HL-60/S4 treated with phorbol 12-myristate 13-acetate at 8.2 ng/mL for 4 days and 3 days (cell line): ENCODE measurements around the gene HIF3A.

ENCODE experiments used
- in situ Hi-C: fragments of 300-500 bp; cut with MboI; formaldehyde crosslinking; loops from 2 replicates; pipeline ENCODE4 v1.15.0; 2022; ENCODE audit warnings: low sequenced_read_pairs

The HIF3A gene

DNA sequence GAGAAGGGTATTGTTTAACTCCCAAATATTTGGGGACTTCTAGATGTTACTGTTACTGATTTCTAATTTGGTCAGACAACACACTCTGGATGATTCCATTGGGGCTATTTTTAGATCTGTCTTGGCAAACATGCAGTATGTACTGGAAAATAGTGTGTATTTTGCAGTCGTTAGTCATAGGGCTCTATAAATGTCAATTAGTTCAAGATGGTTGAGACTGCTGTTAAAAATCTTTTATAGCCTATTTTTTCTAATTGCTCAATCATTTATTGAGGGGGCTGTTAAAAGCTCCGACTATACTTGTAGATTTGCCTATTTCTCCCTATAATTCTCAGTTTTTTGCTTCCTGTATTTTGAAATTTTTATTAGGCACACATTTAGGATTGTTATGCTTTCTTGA, 81.4 kb downstream of the HIF3A start:
- in situ Hi-C loops = no loop called here

DNA sequence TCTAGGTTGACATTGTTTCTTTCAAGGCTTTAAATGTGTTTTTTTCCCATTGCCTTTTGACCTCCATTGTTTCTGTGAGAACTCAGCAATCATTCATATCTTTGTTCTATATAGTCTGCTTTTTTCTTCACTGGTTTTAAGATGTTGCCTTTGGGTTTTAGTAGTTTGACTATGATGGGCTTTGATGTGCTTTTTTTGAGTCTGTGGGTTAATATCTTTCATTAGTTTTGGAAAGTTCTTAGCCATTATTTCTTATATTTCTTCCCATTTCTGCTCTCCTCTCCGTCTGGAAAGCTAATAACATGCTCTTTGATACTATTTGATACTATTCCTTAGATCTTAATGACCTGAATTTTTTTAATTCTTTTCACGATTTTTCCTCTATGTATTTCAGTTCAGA, 83.8 kb downstream of the HIF3A start:
- in situ Hi-C loops = no loop called here

DNA sequence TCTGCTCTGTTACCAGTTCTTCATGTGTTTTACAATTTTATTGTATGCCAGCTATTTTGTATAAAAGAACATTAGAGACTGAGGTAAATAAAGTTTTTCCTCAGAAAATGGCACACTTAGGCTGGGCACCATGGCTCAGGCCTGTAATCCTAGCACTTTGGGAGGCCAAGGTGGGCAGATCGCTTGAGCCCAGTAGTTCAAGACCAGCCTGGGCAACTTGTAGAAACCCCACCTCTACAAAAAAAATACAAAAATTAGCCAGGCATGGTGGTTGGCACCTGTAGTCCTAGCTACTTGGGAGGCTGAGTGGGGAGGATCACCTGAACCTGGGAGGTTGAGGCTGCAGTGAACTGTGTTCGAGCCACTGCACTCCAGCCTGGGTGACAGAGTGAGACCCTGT, 84.5 kb downstream of the HIF3A start:
- in situ Hi-C loops = no loop called here

DNA sequence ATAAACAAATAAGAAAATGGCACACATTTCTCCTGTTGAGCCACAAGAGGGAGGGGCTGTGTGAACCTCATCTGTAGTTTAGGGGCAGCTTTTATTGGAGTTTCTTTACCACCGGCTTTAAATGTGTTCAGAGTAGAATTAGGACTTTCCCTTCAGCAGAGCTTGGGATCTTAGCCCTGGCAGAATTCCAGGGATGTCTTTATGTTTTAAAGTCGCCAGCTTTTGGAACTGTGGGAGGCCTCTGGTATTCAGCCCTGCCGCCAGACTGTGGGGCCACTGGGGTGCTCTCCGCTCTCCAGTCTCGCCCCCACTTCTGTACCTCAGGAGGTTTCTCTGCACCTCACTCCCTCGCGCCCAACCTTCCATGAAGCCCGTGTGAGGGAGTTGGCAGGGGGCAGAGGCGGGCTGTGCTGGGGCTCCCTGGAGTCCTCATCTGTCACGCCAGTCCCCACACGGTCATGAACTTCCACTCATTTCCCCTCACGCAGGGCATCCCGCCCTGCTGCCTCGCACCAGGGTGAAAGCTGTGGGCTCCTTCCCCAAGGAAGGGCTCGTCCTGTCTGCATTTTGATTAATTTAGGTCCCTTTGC, 85.0 kb downstream of the HIF3A start:
- in situ Hi-C loops = no loop called here

DNA sequence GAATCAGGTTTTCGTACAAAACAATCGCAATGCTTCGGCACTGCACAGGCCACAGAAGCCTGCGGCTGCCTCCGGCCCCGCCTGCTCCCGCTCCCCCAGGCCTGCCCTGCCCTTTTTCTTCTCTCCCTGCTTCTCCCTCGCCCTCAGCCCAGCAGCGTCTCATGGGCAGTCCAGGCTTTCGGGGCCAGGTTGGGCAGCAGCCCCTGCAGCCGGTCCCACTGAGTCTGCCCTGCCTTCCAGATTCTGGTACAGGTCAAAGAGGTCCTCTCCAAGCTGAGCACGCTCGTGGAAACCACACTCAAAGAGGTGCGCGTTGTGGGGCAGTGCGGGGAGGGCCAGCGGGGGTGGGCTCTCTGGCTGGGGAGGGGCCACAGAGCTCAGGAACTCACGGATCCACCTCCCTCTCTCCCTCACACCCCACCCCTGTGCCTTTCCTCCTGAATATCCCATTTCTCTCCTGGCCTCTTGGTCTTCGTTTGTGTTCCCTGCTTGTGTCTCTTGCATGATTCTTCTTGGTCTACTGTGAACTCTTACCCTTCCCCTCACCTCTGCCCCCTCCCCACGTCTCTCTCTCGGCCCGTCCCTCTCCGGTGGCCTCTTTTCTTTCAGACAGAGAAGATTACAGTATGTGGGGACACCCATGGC, 86.5 kb downstream of the HIF3A start:
- in situ Hi-C loops = no loop called here

DNA sequence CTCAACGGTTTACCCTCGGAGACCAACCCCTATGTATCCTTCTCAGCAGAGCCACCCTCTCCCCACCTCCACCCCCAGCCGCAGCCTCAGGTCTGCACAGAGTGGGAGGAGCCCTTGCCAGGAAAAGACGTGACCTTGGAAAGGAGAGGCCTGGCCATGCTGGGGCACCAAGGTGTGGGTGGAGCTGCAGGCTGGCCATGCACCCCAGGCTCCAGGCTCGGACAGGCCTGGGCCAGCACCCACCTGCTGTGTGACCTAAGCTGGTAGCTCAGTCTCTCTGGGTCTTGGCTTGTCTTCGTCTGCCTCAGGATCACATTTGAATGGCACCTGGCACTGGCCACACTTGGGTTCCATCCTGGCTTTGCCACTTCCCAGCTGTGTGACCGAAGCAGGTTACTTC, 87.0 kb downstream of the HIF3A start:
- in situ Hi-C loops = no loop called here

DNA sequence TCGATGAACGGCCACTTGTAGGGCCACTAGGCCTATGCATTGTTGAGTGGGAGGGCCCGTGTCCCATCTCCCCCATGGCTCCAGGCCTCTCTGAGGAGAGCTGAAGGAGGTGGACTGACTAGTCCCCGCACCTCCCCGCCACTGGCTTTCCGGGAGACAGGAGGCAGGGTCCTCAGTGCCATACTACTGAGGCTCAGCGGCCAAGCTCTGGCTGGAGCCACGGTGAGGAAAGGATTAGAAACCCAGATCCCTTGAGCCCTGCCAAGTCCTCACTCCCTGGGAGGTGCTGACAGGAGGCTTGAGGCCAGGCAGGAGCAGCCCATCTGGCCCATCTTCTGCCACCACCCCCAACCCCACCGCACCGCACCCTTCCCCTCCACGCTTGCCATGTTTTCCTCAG, 87.6 kb downstream of the HIF3A start:
- in situ Hi-C loops = no loop called here

DNA sequence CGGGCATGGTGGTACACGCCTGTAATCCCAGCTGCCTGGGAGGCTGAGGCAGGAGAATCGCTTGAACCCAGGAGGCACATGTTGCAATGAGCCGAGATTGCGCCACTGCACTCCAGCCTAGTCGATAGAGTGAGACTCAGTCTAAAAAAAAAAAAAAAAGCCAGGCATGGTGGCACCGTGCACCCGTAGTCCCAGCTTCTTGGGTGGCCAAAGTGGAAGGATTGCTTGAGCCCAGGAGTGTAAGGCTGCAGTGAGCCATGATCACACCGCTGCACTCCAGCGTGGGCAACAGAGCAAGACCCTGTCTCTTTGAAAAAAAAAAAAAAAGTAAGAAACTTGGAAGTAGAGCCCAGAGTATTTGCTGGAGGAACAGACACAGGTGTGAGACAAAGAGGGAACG, 88.8 kb downstream of the HIF3A start:
- in situ Hi-C loops = no loop called here

DNA sequence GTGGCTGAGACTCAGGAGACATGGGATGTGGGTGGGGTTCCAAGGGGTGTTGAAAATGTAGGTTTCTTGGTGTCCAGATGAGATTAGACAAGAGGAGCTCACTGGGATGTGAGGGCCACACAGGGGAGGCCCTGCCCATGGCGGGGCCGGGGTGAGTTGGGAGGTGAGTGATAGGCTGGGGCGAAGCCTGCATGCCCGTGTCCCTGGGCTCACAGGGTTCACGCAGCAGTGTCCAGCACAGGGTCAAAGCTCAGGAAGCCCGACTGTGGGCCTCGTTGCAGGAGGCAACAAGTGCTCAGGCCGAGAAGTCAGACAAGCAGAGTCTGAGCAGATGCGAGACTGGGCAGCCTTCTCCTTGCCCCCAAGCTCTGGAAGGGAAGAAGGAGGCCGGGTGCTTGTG, 89.3 kb downstream of the HIF3A start:
- in situ Hi-C loops = no loop called here

DNA sequence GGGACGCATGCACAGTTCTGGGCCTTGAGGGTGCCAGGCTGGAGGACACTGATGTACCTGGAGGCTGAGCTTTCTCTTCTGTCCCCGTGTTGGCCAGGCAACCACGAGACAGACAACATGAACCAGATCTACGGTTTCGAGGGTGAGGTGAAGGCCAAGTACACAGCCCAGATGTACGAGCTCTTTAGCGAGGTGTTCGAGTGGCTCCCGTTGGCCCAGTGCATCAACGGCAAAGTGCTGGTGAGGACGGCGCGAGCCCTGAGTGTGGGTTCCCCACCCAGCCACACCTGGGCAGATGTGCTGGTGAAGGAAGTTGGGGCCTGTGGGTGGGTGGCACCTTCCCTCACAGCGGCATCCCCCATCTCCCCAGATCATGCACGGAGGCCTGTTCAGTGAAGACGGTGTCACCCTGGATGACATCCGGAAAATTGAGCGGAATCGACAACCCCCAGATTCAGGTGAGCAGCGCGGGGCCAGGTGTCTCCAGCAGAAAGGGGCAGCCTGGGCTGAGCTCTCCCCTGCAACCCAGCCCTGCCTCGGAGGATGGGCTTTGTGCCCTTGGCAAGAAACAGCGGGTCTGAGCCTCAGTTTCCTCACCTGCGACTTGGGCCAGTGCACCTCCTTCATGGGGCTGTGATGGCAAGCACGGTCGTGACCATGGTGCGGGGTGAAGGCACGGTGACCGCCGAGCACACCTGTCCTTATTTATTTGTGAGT, 90.3 kb downstream of the HIF3A start:
- in situ Hi-C loops = no loop called here

DNA sequence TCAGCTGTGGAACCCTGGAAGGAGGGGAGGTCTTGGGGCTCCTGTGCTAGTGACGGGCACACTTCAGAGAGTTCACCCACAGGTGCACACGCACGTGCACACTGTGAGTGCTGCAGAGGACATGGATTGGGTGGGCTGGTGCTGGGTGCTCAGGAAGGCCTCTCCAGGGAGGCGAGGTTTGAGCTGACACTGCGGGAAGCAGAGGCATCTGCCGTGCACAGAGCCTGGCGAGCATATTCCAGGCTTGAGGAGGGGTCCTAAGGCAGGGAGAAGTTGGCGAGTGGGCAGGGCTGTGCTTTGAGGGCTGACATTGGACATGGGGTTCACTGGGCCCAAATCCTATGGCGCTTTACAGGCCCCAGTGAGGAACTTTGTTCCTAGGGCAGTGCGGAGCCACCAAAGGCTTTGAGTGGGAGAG, 90.9 kb downstream of the HIF3A start:
- in situ Hi-C loops = no loop called here

DNA sequence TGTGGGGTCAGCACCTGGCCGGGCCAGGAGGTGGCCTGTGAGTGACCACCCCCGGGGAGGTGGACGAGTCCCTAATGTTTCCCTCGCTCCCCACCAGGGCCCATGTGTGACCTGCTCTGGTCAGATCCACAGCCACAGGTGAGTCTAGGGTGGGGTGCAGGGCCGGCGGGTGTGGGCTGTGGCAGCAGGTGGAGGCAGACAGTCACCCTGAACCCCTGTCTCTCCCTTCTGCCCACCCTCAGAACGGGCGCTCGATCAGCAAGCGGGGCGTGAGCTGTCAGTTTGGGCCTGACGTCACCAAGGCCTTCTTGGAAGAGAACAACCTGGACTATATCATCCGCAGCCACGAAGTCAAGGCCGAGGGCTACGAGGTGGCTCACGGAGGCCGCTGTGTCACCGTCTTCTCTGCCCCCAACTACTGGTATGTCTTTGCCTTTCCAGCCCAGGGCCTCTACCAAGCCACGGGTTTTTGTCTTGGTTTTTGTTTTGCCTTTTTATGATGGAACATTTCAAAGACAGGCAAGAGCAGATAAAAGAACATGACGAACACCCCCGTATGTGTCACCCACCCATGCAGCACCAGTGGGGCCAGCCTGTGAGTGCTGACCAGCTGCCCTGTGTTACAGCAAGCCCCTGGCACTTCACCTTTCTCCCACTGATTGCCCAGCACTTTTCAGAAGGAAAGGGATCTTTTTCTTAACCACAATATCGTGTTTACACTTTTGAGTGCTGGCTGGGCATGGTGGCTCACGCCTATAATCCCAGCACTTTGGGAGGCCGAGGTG, 91.7 kb downstream of the HIF3A start:
- in situ Hi-C loops = no loop called here

DNA sequence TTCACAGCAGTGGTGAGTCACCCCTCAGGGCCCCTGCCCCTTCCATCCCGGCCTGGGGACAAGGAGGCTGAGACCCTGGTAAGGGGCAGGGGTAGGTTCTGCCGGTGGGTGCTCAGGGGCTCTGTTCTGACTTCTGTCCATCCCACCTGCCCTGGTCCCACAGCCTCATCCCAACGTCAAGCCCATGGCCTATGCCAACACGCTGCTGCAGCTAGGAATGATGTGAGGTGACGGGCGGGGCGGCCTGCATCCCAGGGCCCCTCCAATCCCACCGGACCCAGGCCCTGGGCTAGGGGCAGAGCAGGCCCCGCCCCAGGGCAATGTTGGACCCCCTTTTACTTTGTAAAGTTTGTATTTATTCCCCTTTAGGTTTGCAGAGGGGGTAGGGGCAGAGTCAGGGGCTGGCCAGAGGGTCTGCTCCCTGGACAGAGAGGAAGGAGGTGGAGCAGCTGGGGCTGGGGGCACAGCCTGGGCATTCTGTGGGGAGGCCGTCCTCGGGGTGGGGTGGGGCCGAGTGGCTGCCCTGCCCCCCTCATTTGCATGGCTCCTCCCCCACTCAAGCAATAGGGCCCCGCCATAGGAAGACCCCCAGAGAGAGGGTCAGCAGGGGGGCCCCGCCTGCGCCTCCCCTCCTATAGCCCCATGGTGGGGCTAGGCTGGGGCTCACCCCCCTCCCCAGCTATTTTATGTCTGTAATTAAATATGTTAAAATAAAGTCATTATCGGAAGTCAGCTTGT, 93.4 kb downstream of the HIF3A start:
- in situ Hi-C loops = no loop called here

DNA sequence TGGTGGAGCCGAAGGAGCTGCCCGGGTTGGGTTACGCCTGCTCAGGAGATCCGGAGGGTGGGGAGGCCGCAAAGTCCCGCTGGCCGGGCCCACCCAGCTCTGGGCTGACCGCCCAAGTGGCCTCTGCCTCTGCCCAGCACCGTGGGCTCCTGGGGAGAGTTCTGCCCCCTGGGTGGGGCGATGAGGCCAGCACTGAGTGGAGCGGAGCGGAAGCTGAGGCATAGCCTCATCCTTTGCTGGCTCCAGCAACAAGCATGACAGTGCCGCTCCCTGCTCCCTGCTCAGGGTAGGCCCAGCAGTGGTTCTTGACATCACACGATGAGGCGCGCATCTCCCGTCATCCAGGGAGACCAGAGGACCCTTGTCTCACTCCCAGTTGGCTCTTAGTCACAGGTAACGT, 94.0 kb downstream of the HIF3A start:
- in situ Hi-C loops = no loop called here

DNA sequence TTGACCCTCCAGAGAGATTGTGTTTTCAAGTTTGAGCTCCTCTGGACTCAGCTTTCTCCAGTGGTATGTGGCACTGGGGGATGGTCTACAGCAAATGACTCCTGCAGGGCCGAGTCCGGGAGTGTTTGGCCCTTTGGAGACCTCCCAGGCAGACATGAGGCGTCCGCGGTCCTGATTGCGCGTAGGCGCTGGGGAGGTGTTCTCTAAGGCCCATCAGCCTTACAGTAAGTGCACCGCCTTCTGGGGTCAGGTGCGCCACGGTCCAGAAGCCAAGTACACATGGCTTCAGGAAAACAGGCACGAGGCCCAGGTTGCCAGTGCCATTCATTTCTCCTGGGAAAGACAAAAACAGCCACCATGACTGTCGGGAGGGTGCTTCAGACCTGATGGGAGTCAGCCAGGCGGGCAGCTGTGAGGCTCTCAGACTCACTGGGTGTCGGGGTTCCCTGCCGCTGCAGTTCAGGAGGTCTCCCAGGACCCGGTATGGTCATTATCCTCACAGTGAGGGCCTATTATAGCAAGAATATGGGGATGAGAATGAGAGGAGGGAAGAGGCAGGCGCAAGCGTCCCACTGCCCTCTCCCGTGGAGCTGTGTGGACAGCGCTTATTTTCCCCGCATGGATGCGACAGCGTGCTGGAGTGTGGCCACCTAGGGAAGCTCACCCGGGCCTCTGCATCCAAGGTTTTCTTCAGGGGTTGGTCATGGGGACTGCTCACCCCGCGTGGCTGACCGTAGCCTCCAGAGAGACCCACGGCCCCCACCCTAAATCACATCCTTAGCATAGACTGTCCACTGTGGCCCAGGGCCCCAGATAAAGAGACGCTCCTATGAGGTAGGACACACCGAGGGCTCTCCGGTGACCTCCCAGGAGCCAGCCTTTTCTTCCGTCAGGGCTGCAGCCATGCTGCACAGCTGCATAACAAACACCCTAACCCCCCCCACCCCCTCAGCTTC, 94.7 kb downstream of the HIF3A start:
- in situ Hi-C loops = no loop called here

DNA sequence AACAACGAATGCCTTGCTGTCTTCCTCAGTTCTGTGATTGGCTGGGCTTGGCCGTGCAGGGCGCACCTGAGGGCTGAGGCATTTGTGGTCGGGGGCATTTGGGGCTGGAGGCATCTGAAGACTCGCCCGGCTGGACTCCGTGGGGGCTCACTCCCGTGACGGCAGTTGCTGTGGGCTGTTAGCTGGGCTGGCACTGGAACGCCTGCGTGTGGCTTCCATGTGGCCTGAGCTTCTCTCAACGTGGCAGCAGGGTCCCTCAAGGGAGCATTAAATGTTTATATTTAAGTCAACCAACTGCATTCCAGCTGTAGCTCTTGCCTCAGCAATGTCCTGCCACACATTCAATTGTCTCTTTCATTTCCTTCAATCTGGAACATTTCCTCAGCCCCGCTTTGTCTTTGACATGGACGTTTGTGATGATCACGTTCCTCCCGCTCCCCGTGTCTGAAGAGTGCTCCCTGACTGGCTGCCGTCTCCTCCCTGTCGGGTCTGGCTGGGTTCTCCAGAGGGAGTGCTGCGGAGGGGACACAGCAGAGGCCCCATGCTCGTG, 95.5 kb downstream of the HIF3A start:
- in situ Hi-C loops = no loop called here

DNA sequence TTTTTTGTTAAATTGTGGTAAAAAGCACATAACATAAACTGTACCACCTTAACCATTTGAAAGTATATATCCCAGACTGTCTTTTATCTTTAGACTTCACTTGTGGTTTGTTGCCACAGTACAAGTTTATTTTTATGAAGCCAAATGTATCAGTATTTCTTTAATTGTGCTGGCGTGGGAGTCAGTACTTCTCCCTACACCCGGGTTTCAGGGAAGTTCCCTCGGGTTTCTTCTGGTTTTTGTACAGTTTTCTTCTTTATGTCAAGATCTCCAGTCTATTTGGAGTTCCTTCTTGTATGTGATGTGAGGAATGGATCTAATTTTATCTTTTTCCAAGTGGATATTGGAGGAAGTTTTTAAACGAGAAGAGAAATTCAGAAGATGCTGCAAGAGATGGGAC, 96.0 kb downstream of the HIF3A start:
- in situ Hi-C loops = no loop called here
